ENCODE data around the gene MYL12B. TPM values are rescaled to one million over a fixed set of nuclear protein-coding genes. Genes with fewer than 3 reads are reported as not detected.

Gene MYL12B
- total RNA-seq, 1 donor from 2014 or later: 214 TPM

- Histone ChIP-seq H3K4me1 (no peaks in the 10 kb centered on the region), H3K27ac (no peak overlapping the region), H3K27me3 (no peaks in the 10 kb centered on the region), H3K9me3 (no peaks in the 10 kb centered on the region), H3K36me3 (no peaks in the 10 kb centered on the region), H3K4me3 (no peak overlapping the region)
- intact Hi-C loops (cut with DNase I): no loop called here
- DNase-seq (ENCODE audit: extremely low spot score in 2 of 2): no peak
- TF ChIP-seq CTCF (IDR thresholded peaks at IDR 0.05) (no peak), POLR2AphosphoS5 (IDR thresholded peaks at IDR 0.05; ENCODE audit: insufficient read depth in 1 of 2, low read depth in 1 of 2) (no peak), POLR2A (IDR thresholded peaks at IDR 0.05) (no peak)
Observed at GRCh38 chr18:3230401-3231334, 31.3 kb upstream of the MYL12B start.

GRCh38 chr18:3233004-3233403 lies 28.9 kb upstream of the MYL12B start:
- intact Hi-C loops (cut with DNase I): no loop called here
- H3K36me3 ChIP-seq: no peaks in the 10 kb centered on the region
- no peak overlapping the region for H3K27ac ChIP-seq
- no peak for TF ChIP-seq POLR2A (IDR thresholded peaks at IDR 0.05)
- no peak for TF ChIP-seq CTCF (IDR thresholded peaks at IDR 0.05)
- TF ChIP-seq POLR2AphosphoS5 (IDR thresholded peaks at IDR 0.05; ENCODE audit: insufficient read depth in 1 of 2, low read depth in 1 of 2): no peak
- no peak for DNase-seq (ENCODE audit: extremely low spot score in 2 of 2)
- no peak overlapping the region for H3K4me3 ChIP-seq
- no peaks in the 10 kb centered on the region for H3K27me3 ChIP-seq
- no peaks in the 10 kb centered on the region for H3K4me1 ChIP-seq
- no peaks in the 10 kb centered on the region for H3K9me3 ChIP-seq

GRCh38 chr18:3233433-3234168 lies 28.3 kb upstream of the MYL12B start:
- intact Hi-C loops (cut with DNase I): no loop called here
- H3K27ac ChIP-seq: no peak overlapping the region
- no peak overlapping the region for H3K4me3 ChIP-seq

DNA sequence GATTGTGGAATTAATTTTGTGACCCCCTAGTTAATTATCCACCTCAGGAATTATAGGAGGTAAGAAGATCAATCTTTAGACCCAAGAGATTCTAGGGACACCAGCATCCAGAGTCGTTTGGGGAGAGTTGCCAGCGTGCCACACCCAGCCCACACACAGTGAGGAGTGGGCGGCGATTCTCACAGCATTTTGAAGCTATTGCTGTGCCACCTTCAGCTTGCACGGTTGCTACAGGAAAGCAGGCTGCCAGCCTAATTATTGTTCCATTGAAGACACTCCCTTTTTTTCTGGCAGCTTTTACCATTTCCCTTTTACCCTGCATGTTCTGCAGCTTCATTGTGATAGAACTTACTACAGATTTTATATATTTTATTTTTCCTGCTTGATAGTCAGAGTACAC lies 27.5 kb upstream of the MYL12B start:
- Histone ChIP-seq H3K27me3 (no peaks in the 10 kb centered on the region), H3K4me3 (no peak overlapping the region), H3K36me3 (no peaks in the 10 kb centered on the region), H3K9me3 (no peaks in the 10 kb centered on the region), H3K4me1 (no peaks in the 10 kb centered on the region), H3K27ac (no peak overlapping the region)
- TF ChIP-seq CTCF (IDR thresholded peaks at IDR 0.05): no peak
- no peak for TF ChIP-seq POLR2AphosphoS5 (IDR thresholded peaks at IDR 0.05; ENCODE audit: insufficient read depth in 1 of 2, low read depth in 1 of 2)
- no peak for TF ChIP-seq POLR2A (IDR thresholded peaks at IDR 0.05)
- no peak for DNase-seq (ENCODE audit: extremely low spot score in 2 of 2)
- intact Hi-C loops (cut with DNase I): no loop called here

More at GRCh38 chr18:3233433-3234168, 28.3 kb upstream of the MYL12B start:
- no peak for DNase-seq (ENCODE audit: extremely low spot score in 2 of 2)
- TF ChIP-seq POLR2AphosphoS5 (IDR thresholded peaks at IDR 0.05; ENCODE audit: insufficient read depth in 1 of 2, low read depth in 1 of 2) (no peak), CTCF (IDR thresholded peaks at IDR 0.05) (no peak), POLR2A (IDR thresholded peaks at IDR 0.05) (no peak)
- Histone ChIP-seq H3K36me3 (no peaks in the 10 kb centered on the region), H3K9me3 (no peaks in the 10 kb centered on the region), H3K4me1 (no peaks in the 10 kb centered on the region), H3K27me3 (no peaks in the 10 kb centered on the region)
